Measurements from ENCODE around the gene CRMP1. TPM values are rescaled to one million over a fixed set of nuclear protein-coding genes. Genes with fewer than 3 reads are reported as not detected.

The CRMP1 gene
- total and polyA plus RNA-seq, 2 of the 8 experiments (the other 6 are each of a cell fraction or from before 2014, with no cell fraction given), result 120 to 131 TPM

GRCh38 chr4:5800496-5800895 is 92.4 kb downstream of the CRMP1 start:
- H3K4me3 ChIP-seq (ENCODE audit: extremely low read depth in 1 of 4, insufficient read depth in 2 of 4, low read depth in 3 of 4, low read length in 4 of 4), result no peak overlapping the region
- H2AK5ac ChIP-seq (ENCODE audit: low read depth, low read length), result no peak overlapping the region
- H3K9me3 ChIP-seq (ENCODE audit: insufficient read depth in 2 of 2, low read depth in 1 of 2, low read length in 1 of 2), result no peaks in the 10 kb centered on the region; a peak in 1 of 4 replicates
- H3K4me2 ChIP-seq (ENCODE audit: insufficient read depth in 1 of 2, low read depth in 2 of 2, low read length in 2 of 2), result no peak overlapping the region
- ChIA-PET POLR2A (ENCODE audit: partially characterized antibody) (no interaction called here), CTCF (ENCODE audit: partially characterized antibody) (interaction anchor here (0.8 to 1.7 kb wide), 5 partner anchors 10 to 806 kb away, joined by 3 to 11 read pairs (median 3); no protein-coding TSS in a partner anchor)
- no peaks in the 10 kb centered on the region for H3K79me1 ChIP-seq (ENCODE audit: low read depth, low read length)
- H3K79me2 ChIP-seq (ENCODE audit: control insufficient read depth in 1 of 2, insufficient read depth in 2 of 2, low read length in 2 of 2), result no peaks in the 10 kb centered on the region
- no peaks in the 10 kb centered on the region for H3K27me3 ChIP-seq (replicated peaks in 1 of 4; ENCODE audit: control insufficient read depth in 3 of 4, extremely low read depth in 1 of 4, insufficient read depth in 3 of 4, low read length in 3 of 4)
- H3K36me3 ChIP-seq (ENCODE audit: control insufficient read depth in 2 of 4, insufficient read depth in 4 of 4, low read length in 3 of 4), result peaks cover 0 to 3% (median 1%) of the 10 kb centered on the region in 4 experiments; a peak in 3 of 8 replicates
- 87% methylated on average over 10 of the region's 10 CpGs; no CpG with 5 or more reads in 1 of the 2 experiments for WGBS, 2 experiments (ENCODE audit: extremely low coverage in 1 of 2, insufficient coverage in 1 of 2, insufficient read length in 1 of 2, insufficient replicate concordance in 2 of 2, low coverage in 1 of 2, low lambda C conversion rate in 2 of 2, missing lambda C conversion rate in 1 of 2)
- FAIRE-seq (no peak), DNase-seq (ENCODE audit: low read depth in 1 of 2, low spot score in 2 of 2) (no peak)
- H2AFZ ChIP-seq (ENCODE audit: low read length), result no peak overlapping the region
- H3K18ac ChIP-seq (ENCODE audit: extremely low read depth, low read length), result no peak overlapping the region
- no peak overlapping the region for H3K23ac ChIP-seq (ENCODE audit: insufficient read length)
- TF ChIP-seq YY1 (IDR thresholded peaks at IDR 0.05; ENCODE audit: low read depth, low read length), result no peak
- TF ChIP-seq CREB1 (IDR thresholded peaks at IDR 0.05), result no peak
- TF ChIP-seq, protein P1, sequence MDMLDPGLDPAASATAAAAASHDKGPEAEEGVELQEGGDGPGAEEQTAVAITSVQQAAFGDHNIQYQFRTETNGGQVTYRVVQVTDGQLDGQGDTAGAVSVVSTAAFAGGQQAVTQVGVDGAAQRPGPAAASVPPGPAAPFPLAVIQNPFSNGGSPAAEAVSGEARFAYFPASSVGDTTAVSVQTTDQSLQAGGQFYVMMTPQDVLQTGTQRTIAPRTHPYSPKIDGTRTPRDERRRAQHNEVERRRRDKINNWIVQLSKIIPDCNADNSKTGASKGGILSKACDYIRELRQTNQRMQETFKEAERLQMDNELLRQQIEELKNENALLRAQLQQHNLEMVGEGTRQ (IDR thresholded peaks at IDR 0.05; ENCODE audit: low read length), result no peak
- no peak overlapping the region for H3K9ac ChIP-seq (replicated peaks in 1 of 4; ENCODE audit: extremely low read depth in 1 of 4, low read depth in 3 of 4, low read length in 3 of 4)
- no peaks in the 10 kb centered on the region for H3K23me2 ChIP-seq (ENCODE audit: low read depth, low read length)
- no peak overlapping the region for H2BK20ac ChIP-seq (ENCODE audit: low read length)
- no peak overlapping the region for H3K27ac ChIP-seq (ENCODE audit: low read depth, low read length)
- H4K20me1 ChIP-seq (replicated peaks in 1 of 2; ENCODE audit: control insufficient read depth in 1 of 2, insufficient read depth in 2 of 2, low read length in 2 of 2), result peaks cover 0 to 6% of the 10 kb centered on the region in 2 experiments
- H3K56ac ChIP-seq (replicated peaks; ENCODE audit: insufficient read length, low read depth, low read length), result no peak overlapping the region
- no peak overlapping the region for H2BK120ac ChIP-seq (replicated peaks; ENCODE audit: low read depth, low read length)
- H3K4me1 ChIP-seq (replicated peaks in 1 of 4; ENCODE audit: control insufficient read depth in 3 of 4, insufficient read depth in 4 of 4, low read length in 3 of 4), result no peaks in the 10 kb centered on the region
- H2BK12ac ChIP-seq (ENCODE audit: low read depth, low read length), result no peak overlapping the region
- H3K4ac ChIP-seq (replicated peaks; ENCODE audit: insufficient read length, low read depth, low read length), result no peak overlapping the region
- H4K8ac ChIP-seq (ENCODE audit: extremely low read depth, insufficient read depth, low read length), result no peak overlapping the region
- H4K91ac ChIP-seq (replicated peaks; ENCODE audit: insufficient read length, low read length), result no peak overlapping the region
- H3K14ac ChIP-seq (ENCODE audit: insufficient read length), result no peak overlapping the region
- no peak overlapping the region for H2BK15ac ChIP-seq (ENCODE audit: low read length)
- H2BK5ac ChIP-seq (ENCODE audit: low read depth, low read length), result no peak overlapping the region
- no peak overlapping the region for H4K5ac ChIP-seq (ENCODE audit: insufficient read length, low read depth, low read length)

Data from H1 (cell line).